HG02938 (cell line): Measurements from ENCODE around the gene TMEM63A.
"Not testable (repeated sequence)": the region's sequence is repeated elsewhere in the genome, so short reads cannot be mapped to it uniquely, and the experiment has no call there.

Source experiments
- ATAC-seq: cut with Tn5 transposase; IDR thresholded peaks from one replicate; pipeline ENCODE4 v1.9.1; 2021; ENCODE audit warnings: mild to moderate bottlenecking, moderate library complexity; ENCODE audit not compliant: unreplicated experiment

The TMEM63A gene

DNA sequence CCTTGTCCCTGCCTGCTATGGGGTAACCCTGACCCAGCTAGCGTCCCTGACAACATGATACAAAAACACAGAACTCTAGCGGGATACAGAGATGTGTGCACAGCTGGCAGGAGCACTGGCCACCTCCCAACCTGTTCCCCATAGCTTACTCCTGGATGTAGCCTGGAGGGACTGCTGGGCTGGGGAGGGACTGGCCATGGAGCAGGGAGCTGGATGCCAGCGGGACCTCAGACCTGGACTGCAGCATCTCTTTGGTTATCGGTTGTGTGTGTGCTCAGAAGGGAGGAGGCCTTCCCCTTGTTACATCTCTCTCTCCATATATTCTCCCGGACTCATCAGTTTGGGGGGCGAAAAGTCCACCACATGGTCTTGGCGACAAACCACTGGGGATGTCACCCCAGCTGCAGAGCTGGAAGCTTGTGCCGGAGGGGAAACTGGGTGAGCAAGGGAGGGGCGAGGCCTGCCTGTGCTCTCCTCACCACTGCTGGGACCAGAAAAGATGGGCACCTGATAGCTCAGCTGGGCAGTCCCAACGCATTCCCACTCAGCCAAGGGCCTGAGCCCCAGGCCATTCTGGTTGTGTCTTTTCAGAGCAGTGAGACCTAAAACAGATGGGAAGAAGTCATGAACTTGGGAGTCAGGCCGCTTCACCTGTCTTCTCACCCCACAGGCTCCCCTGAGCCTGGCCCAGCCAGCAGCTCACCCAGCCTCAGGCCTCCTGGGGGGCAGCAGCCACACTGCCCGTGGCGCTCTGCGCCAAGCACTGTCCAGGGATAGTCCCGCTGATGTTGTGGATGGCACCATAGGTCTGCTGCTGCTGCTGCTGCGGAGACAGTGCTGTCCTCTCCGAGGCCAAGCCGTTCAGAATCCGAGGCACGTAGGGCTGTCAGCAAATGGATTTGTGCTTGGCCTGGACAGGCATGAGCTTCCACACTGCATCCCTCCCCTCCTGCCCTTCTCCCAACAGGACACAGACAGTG is 35.6 kb downstream of the TMEM63A start:
- ATAC-seq = no peak

DNA sequence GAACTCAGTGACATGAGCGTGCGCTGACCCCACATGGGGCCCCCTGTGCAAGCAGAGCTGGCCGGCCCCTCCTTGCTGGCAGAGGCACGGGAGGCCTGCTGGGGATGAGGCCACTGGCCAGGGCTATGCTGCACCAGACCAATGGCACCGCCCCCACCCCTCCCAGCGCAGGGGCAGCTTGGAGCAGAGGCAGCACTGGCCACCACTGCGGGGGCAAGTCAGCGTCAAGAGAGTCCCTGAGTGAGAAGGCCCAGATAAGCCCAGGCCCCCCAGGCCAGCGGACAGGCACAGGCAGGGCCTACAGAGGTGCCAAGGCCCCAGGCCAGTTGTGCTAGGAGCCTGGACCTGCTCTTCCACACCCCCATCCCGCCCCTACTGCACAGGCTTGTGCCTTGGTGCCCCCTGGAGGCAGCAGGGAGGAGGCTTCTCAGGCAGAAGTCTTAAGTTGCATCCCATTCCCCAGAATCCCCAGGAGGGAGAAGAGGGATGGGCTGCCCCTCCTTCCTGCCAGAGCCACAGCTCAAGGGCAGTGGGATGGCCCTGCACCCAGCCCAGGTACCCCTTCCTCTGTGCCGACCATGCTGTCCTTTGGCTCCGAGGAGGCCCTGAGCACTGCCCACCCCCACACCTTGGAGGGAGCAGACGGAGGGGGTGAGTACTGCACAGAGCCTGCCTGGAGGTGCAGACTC is 36.5 kb downstream of the TMEM63A start:
- ATAC-seq = no peak

DNA sequence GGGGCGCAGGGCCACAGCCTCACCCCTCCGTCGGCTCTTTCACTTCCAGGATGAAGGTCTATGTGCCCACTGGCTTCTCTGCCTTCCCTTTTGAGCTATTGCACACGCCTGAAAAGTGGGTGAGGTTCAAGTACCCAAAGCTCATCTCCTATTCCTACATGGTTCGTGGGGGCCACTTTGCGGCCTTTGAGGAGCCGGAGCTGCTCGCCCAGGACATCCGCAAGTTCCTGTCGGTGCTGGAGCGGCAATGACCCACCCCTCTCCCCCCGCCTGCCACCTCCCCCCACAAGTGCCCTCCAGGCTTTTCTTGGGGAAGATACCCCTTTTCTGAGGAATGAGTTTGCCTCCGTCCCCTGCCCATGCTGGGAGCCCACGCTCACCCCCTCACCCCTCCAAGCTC is 37.1 kb downstream of the TMEM63A start:
- no peak for ATAC-seq

DNA sequence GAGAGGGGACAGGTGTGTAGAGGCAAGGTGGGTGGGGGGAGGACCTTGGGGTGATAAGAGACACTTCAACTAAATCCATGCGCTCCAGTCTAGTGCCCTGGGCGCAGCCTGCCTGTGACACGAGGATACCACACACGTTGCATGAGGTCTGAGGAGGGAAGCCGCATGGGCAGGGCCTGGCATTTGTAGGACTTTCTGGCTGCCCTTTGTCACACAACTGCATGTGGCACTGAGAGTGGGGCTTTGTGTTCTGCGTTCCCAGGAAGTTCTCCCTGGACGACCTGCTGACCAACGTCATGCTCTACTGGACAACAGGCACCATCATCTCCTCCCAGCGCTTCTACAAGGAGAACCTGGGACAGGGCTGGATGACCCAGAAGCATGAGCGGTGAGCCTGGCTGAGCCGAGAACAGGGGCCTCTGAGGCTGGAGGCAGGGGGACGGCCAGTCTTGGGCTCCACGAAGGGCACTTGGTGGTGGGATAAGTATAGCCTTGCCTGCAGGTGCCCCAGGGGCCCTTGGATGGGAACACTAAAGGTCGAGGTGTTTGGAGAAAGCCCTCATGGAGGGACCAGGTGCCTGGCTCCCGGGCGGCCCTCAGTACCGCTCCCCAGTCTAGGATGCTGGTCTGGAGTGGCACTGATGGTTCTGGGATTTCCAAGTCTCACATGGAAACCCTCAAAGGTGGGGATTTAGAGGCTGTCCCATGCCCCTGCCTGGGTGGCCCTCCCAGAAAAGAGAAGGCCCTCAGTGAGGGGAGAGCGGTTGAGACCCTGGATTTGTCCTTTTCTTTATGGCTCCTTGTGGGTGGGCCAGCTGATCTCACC is 37.7 kb downstream of the TMEM63A start:
- no peak for ATAC-seq

DNA sequence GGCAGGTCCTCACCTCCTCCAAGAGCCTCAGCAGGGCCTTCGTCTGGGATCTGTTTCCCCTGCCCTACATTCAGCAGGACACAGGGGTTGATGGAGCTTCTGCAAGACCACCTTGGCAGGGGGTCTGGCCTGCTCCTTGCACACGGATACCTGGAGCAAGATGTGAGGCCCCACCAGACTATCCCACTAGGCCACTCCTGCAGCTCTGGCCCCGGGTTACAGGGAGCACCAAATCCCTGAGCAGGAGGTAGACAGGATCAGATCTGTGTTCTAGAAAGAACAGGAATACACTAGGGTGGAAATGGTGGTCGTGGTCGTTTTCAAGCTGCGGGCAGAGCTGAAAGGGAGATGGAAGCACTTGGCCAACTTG is 38.8 kb downstream of the TMEM63A start:
- no peak for ATAC-seq

DNA sequence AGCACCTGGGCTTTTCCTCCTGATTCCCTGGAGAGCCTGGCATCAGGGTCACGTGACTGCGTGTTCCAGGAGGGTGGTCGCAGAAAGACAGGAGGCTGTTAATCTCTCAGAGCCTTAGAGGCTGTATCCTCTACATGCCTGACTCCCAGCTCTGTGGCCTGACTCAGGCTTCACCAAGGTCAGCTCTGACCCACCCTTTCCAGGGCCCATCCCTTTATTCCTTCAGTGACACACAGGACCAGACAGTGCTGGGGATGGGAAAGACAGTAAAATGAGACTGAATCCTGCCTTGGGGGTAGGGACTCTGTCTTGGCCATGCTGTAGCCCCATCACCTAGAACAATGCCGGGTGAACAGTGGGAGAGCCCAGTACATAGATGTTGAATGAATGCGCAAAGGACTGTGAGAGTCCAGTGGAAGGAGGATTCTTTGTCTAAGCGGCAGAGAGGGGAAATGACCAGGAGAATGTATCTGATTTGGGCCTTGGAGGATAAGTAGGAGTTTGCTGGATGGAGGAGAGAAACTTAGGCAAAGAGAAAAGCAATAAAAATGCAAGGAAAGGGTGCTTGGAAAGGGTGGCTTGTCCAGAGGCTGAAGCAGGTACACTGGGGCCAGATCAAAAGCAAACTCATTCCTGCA is 39.3 kb downstream of the TMEM63A start:
- ATAC-seq = no peak

DNA sequence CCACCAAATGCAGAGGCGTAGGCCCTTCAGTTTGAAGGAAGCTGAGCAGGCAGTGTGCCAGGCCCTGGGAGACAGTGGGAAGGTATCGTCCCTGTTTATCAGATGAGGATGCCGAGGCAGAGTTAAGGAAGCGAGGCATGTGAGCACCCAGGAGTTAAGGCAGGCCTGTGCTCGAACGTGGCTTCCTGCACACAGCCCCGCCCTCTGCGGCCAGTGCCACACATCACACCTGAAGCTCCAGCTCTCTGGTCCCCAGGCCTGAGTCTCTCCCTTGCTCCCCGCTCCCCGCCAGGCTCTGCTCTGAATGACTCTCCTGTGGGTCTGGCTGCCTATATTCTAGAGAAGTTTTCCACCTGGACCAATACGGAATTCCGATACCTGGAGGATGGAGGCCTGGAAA is 40.1 kb downstream of the TMEM63A start:
- no peak for ATAC-seq

DNA sequence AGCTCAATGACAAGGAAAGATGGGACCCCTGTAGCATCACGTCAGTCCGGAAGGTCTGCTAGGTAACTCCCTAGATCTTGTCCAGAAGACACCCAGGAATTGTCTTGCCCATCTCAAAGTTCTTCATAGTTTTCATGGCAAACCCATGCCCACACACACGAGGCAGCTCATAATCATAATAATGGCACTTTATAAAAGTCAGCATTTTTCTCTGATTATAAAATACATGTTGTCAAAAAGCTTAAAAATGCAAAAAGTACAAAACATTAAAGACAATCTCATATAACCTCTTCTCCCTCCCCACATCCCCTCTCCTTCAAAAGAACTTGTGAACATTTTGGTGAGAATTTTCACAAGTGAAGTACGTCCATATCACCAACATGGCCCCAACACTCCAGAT is 41.5 kb downstream of the TMEM63A start:
- ATAC-seq = no peak

DNA sequence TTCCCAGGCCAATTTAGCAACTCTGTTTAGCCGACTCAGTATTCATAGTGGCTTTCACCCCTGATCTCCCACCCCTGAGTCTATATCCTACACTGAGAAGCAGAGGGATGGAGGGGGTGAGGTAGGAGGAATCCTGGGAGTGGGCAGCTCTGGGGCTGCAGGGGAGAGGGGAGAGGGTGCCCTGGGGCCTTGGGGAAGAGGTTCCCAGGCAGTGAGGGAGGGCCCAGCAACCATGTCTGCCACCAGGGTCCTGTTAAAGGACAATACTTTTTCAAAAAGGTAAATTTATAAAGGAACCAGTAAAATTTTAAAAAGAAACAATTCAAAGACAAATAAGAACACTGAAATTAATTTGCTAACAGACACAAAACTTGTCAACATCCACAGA is 42.0 kb downstream of the TMEM63A start:
- no peak for ATAC-seq

DNA sequence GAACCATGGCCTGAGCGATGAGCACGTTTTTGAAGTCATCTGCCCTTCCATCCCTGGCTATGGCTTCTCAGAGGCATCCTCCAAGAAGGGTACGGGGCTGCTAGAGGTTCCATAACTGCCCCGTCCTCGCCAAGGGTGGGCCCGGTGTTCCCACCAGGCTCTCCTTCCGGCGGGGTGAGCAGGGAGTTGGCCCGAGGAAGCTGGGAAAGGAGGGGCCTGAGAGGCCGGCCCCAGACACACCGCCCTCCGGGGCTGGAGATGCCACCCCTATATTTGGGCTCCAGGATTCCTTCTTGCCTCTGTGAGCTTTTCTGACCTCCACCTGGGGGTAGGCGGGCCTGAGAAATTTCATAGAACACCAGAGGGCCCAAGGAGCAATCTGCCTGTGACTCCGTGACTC is 43.4 kb downstream of the TMEM63A start:
- ATAC-seq = no peak

DNA sequence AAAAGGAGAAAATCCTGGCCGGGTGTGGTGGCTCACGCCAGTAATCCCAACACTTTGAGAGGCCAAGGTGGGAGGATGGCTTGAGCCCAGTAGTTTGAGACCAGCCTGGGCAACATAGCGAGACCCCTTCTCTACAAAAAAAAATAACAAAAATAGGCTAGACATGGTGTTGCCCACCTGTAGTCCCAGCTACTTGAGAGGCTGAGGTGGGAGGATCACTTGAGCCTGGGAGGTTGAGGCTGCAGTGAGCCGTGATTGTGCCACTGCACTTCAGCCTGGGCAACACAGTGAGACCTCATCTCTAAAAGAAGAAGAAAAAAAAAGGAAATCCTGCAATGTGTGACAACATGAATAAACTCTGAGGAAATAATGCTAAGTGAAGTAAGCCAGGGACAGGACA is 45.9 kb downstream of the TMEM63A start:
- not testable (repeated sequence) for ATAC-seq

DNA sequence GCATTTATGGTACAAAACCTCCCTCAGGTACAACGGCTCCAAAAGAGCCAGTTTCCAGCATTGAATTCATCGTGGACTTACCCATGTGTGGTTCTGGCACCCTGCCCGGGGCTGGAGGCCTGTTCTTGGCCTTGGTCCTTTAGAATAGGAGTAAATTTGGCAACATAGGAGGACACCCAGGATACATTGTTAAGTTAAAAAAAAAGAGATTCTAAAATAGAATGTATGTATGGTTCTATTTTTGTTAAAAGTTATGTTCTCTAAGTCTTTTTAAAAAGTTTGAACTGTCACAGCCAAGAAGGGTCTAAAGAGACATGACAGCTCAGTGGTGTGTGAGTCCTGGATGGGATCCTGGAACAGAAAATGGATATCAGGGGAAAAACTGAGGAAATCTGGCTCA is 46.3 kb downstream of the TMEM63A start:
- ATAC-seq = no peak

DNA sequence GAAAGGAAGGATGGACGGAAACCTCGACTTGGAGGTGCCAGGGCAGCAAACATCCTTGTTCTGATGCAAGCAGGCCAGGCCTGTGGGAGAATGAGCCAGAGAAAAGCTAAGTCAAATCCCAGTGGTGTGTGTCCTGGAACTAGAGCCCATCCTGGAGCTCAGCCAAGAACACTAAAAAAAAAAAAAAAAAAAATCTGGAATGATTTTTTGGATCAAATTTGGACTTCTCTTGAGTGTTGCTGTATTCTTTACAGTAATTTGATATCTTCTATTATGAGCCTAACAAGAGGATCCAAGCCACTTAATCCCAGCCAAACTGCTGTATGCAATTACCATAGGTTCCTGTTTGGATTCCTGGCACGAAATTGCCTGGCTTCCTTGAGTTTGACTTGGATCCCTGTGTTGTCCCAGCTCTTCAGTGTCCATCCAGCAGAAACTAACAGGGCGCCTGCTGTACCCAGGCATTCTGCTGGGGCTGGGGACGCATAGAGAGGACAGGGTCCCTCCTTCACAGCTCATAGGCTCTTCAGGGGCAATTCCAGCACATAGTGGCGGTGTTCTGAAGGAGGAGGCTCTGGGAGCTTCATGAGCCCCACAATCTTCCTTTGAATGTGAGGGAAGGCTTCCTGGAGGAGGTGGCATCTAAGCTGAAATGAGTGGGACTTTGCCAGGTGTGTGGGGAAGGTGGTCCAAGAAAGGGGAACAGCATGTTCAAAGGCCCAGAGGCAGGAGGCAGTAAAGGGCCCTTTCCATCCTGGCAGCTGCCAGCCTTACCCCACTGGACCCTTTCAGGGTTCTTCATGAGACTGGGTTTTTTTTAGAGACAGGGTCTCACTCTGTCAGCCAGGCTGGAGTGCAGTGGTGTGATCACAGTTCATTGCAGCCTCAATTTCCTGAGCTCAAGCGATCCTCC is 47.5 kb downstream of the TMEM63A start:
- ATAC-seq = no peak

DNA sequence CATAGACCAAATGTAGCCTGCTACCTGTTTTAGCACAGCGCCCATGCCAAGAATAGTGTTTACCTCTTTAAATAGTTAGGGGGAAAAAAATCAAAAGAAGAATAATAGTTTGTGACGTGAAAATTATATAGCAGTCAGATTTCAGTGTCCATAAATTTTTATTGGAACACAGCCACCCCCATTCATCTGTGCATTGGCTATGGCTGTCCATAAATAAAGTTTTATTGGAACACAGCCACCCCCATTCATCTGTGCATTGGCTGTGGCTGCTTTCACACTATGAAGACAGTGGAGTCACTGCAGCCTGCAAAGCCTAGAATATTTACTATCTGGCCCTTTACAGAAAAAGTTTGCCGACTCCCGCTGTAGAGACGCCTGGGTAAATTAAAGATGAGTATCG is 51.3 kb downstream of the TMEM63A start:
- ATAC-seq = no peak

DNA sequence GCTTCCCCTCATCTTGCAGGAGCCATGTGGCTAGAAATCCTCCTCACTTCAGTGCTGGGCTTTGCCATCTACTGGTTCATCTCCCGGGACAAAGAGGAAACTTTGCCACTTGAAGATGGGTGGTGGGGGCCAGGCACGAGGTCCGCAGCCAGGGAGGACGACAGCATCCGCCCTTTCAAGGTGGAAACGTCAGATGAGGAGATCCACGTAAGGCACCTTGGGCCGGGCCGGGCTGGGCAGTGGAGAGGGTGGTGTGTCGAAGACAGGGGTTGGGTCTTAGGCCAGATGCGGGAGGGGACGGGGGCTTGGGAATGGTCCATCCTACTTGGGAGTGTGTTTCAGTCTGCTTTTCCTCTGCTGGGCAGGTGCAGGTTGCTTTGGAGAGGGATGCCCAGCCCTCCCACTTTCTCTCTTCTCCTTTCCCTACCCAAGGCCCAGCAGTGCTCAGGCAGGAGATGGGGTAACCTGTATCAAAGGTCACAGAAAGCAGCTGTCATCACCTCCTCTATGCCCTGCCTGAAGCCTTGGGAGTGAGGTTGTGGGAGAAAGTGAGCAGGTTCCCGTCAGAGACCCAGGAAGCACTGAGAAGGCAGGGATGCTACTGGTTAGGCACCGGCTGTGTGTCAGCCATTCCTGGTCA is 53.4 kb downstream of the TMEM63A start:
- ATAC-seq = no peak

DNA sequence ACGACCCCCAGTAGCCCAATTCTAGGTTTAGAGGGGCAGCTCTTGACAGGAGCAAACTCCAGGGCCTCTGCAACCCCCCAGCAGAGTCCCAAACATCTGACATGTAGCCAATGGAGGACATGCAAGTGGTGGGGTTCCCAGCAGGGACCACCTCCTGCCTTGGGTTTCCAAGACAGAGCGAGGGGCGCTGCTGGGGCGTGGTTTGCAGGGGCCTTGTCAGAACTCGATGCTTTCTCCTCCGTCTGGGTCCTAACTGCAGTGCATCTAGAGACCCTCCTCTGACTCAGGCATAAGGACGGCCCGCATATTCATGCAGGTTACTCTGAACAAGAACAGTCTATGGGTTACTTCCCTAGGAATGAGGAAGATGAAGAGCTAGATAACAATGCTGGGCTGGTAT is 55.1 kb downstream of the TMEM63A start:
- ATAC-seq = no peak

DNA sequence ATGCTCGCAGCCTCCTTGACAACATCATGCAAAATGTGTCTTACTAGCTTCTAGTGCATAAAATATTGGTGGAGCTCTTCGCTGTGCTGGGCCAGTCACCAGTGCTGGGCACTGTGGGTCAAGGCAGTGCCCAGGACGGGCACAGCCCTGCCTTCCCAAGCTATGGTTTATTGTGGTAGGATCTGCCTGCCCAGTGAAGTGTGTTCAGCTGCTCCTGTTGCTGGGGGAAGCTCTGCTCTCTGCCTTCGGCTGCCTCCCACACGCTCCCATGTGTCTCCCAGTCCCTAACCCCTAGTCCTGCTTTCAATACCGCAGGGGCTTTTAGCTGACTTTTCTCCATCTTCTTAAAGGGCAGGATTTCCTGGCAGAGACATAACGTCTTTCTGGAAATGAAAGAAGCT is 56.6 kb downstream of the TMEM63A start:
- ATAC-seq = no peak

DNA sequence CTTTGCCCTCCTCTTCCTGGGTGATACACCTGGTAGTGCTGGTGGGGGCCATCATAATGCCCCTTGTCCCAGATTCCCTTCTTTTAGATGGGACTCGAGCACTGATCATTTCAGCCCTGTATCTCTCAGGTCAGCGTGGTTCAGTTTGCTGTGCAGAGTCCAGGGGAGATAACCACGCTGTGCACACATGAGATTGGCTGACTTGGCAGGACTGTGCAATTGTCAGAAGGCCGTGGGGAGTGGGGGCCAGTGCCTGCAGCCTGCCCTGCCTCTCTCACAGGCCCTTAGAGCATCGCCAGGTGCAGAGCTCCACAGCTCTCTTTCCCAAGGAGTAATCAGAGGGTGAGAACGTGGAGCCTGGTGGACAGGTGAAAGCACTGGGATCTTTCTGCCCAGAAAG is 57.1 kb downstream of the TMEM63A start:
- ATAC-seq = no peak

DNA sequence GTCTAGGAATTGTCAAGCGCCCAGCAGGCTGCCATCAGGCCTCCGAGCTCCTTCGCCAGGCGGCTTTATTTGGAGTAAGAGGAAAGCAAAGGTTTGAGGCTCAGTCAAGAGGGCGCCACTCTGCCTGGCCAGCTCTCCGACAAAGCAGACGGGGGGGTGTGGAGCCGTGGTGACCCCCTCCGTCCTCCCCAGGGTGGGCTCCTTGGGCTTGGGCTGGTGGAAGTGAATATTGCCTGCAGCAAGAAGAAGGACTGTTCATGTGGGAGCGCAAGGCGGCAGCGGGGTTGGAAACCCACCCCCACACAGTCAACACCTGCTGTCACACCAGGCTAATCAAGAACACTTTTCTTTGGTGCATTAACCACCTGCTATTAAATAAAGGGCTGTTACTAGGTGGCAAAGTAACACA is 57.6 kb downstream of the TMEM63A start:
- no peak for ATAC-seq
